ENCODE results near the gene MSRB3.

The MSRB3 gene

GRCh38 chr12:65278576-65279368 lies at the start of gene MSRB3:
Gene MSRB3, plus strand, starts transcription at chr12:65278683. Its CDS starts 29,897 bp downstream, at chr12:65308580.
- peaks cover 49% of the 10 kb centered on the region for H3K79me2 ChIP-seq (ENCODE audit: insufficient read depth, low read length)

GRCh38 chr12:65229441-65229840 lies 49.0 kb upstream of the MSRB3 start:
- H3F3A ChIP-seq (ENCODE audit: low read depth) = no peaks in the 10 kb centered on the region
- H3K9ac ChIP-seq (ENCODE audit: low read depth, low read length, poor library complexity, severe bottlenecking) = no peak overlapping the region
- peaks cover 5% of the 10 kb centered on the region for H3K4me1 ChIP-seq (ENCODE audit: insufficient read depth, low read length, poor library complexity, severe bottlenecking)
- H3K79me2 ChIP-seq (ENCODE audit: insufficient read depth, low read length) = peaks cover 54% of the 10 kb centered on the region
- H3K9me2 ChIP-seq (replicated peaks; ENCODE audit: low read depth, low read length) = no peaks in the 10 kb centered on the region
- peaks cover 22% of the 10 kb centered on the region for H3K9me3 ChIP-seq (ENCODE audit: insufficient read depth, low read depth, low read length)
- no peak overlapping the region for H3K4me3 ChIP-seq (ENCODE audit: low read length, poor library complexity, severe bottlenecking)
- H3K4me2 ChIP-seq (ENCODE audit: low read depth, low read length, poor library complexity, severe bottlenecking) = no peak overlapping the region
- H3K36me3 ChIP-seq (ENCODE audit: insufficient read depth, low read length) = peaks cover 33% of the 10 kb centered on the region
- TF ChIP-seq CTCF (conservative IDR thresholded peaks at IDR 0.05; ENCODE audit: low read length) (no peak), EZH2phosphoT487 (IDR thresholded peaks at IDR 0.05; ENCODE audit: borderline replicate concordance) (no peak)
- no peaks in the 10 kb centered on the region for H3K27me3 ChIP-seq (ENCODE audit: insufficient read depth, low read length, poor library complexity, severe bottlenecking)
- peaks cover 17% of the 10 kb centered on the region for H4K20me1 ChIP-seq (ENCODE audit: insufficient read depth, low read length, poor library complexity, severe bottlenecking)
- H2AFZ ChIP-seq (ENCODE audit: low read length) = no peak overlapping the region

More at GRCh38 chr12:65278576-65279368, at the start of gene MSRB3:
- no peak for TF ChIP-seq EZH2phosphoT487 (IDR thresholded peaks at IDR 0.05; ENCODE audit: borderline replicate concordance)
- TF ChIP-seq CTCF (conservative IDR thresholded peaks at IDR 0.05; ENCODE audit: low read length) = peak; percentile 39; the same call in 1 of the 2 replicates
- H3K4me1 ChIP-seq (ENCODE audit: insufficient read depth, low read length, poor library complexity, severe bottlenecking) = peaks cover 64% of the 10 kb centered on the region
- H3K36me3 ChIP-seq (ENCODE audit: insufficient read depth, low read length) = no peaks in the 10 kb centered on the region
- peak within 1 kb of the TSS; percentile 87 for H3K9ac ChIP-seq (ENCODE audit: low read depth, low read length, poor library complexity, severe bottlenecking)
- H3K4me3 ChIP-seq (ENCODE audit: low read length, poor library complexity, severe bottlenecking) = peak within 1 kb of the TSS; percentile 91
- H3K27me3 ChIP-seq (ENCODE audit: insufficient read depth, low read length, poor library complexity, severe bottlenecking) = no peaks in the 10 kb centered on the region
- peaks cover 8% of the 10 kb centered on the region for H3F3A ChIP-seq (ENCODE audit: low read depth)
- no peaks in the 10 kb centered on the region for H3K9me2 ChIP-seq (replicated peaks; ENCODE audit: low read depth, low read length)
- peaks cover 23% of the 10 kb centered on the region for H4K20me1 ChIP-seq (ENCODE audit: insufficient read depth, low read length, poor library complexity, severe bottlenecking)
- H2AFZ ChIP-seq (ENCODE audit: low read length) = peak within 1 kb of the TSS; percentile 89
- no peaks in the 10 kb centered on the region for H3K9me3 ChIP-seq (ENCODE audit: insufficient read depth, low read depth, low read length)
- peak within 1 kb of the TSS; percentile 95 for H3K4me2 ChIP-seq (ENCODE audit: low read depth, low read length, poor library complexity, severe bottlenecking)

GRCh38 chr12:65232476-65233077 lies 45.9 kb upstream of the MSRB3 start:
- Histone ChIP-seq H3K4me2 (ENCODE audit: low read depth, low read length, poor library complexity, severe bottlenecking) (peak overlapping the region; percentile 18), H3K9me3 (ENCODE audit: insufficient read depth, low read depth, low read length) (peaks cover 18% of the 10 kb centered on the region), H3K4me1 (ENCODE audit: insufficient read depth, low read length, poor library complexity, severe bottlenecking) (no peaks in the 10 kb centered on the region), H3K9ac (ENCODE audit: low read depth, low read length, poor library complexity, severe bottlenecking) (no peak overlapping the region), H4K20me1 (ENCODE audit: insufficient read depth, low read length, poor library complexity, severe bottlenecking) (peaks cover 17% of the 10 kb centered on the region), H3F3A (ENCODE audit: low read depth) (no peaks in the 10 kb centered on the region), H3K9me2 (replicated peaks; ENCODE audit: low read depth, low read length) (no peaks in the 10 kb centered on the region), H3K27me3 (ENCODE audit: insufficient read depth, low read length, poor library complexity, severe bottlenecking) (no peaks in the 10 kb centered on the region), H2AFZ (ENCODE audit: low read length) (no peak overlapping the region), H3K4me3 (ENCODE audit: low read length, poor library complexity, severe bottlenecking) (no peak overlapping the region), H3K79me2 (ENCODE audit: insufficient read depth, low read length) (peaks cover 50% of the 10 kb centered on the region), H3K36me3 (ENCODE audit: insufficient read depth, low read length) (peaks cover 19% of the 10 kb centered on the region)
- TF ChIP-seq EZH2phosphoT487 (IDR thresholded peaks at IDR 0.05; ENCODE audit: borderline replicate concordance) (no peak), CTCF (conservative IDR thresholded peaks at IDR 0.05; ENCODE audit: low read length) (peak; percentile 61)
